Endothelial cell of umbilical vein (primary cell): ENCODE measurements around the gene EXOC6B. TPM values are rescaled to one million over a fixed set of nuclear protein-coding genes. Genes with fewer than 3 reads are reported as not detected.

ENCODE experiments used
- BruUV-seq: library from RNA; stranded (reverse); fragments of 400-500 nt; replicated peaks from 2 replicates; lab custom pipeline; 2021; lab: Mats Ljungman, UMichigan
- CTCF ChIA-PET: fragments of 300-600, 350-600 bp; sonication (Branson Sonifier 250); formaldehyde crosslinking; loops from one replicate; lab custom pipeline; 2021; ENCODE audit warnings: antibody characterized with exemption, inconsistent platforms; lab: Charles Lee
- POLR2A ChIA-PET: fragments of 300-600, 350-600 bp; sonication (Branson Sonifier 250); formaldehyde crosslinking; loops from one replicate; lab custom pipeline; 2021; ENCODE audit warnings: antibody characterized with exemption, inconsistent platforms; lab: Charles Lee
- DNase-seq: peaks from one replicate; pipeline ENCODE4 v3.0.0-alpha.2; 2011; ENCODE audit warnings: low read depth, low spot score
- FAIRE-seq: peaks from 2 replicates; lab custom pipeline; 2011; peaks lifted over from hg19 to GRCh38; lab: Jason Lieb, UNC
- H2AFZ ChIP-seq: 2 replicates; pipeline ENCODE4 v1.6.0; 2012; ENCODE audit warnings: low read depth, low read length, control low read depth, inconsistent platforms
- H3K27ac ChIP-seq: 2 replicates; pipeline ENCODE4 v1.5.1; 2011; ENCODE audit warnings: low read depth, mild to moderate bottlenecking, control low read depth, low read length, moderate library complexity; ENCODE audit not compliant: insufficient read depth
- H3K27me3 ChIP-seq, 2 experiments: 2 replicates each; pipeline versions ENCODE4 v1.6.0 to v1.6.1; 2011; ENCODE audit warnings: low read length in 2 of 2, mixed read lengths in 1 of 2; ENCODE audit not compliant: control insufficient read depth in 2 of 2, insufficient read depth in 2 of 2
- H3K36me3 ChIP-seq, 2 experiments: 2 replicates in 1 of 2; 3 replicates in 1 of 2; pipeline ENCODE4 v1.5.1; 2011; ENCODE audit warnings: low read length in 2 of 2, mild to moderate bottlenecking in 1 of 2, moderate library complexity in 1 of 2; ENCODE audit not compliant: control insufficient read depth in 2 of 2, insufficient read depth in 2 of 2; ENCODE audit errors: extremely low read depth in 1 of 2
- H3K4me1 ChIP-seq: 3 replicates; pipeline ENCODE4 v1.5.1; 2011; ENCODE audit warnings: mild to moderate bottlenecking, low read length; ENCODE audit not compliant: control insufficient read depth, insufficient read depth; ENCODE audit errors: extremely low read depth
- H3K4me2 ChIP-seq: 2 replicates; pipeline ENCODE4 v1.6.1; 2011; ENCODE audit warnings: low read length, control low read depth, mixed read lengths; ENCODE audit not compliant: insufficient read depth
- H3K4me3 ChIP-seq, 3 experiments: fragments of 200-600 bp in 1 of 3; sonication (generic), shearing (Covaris generic) in 1 of 3; replicated peaks in 1 of 3; 2 replicates each; pipeline ENCODE4 v1.5.1; 2011 to 2016; ENCODE audit warnings: control low read depth in 3 of 3, low read length in 3 of 3, mild to moderate bottlenecking in 2 of 3, inconsistent platforms in 1 of 3, low read depth in 1 of 3, moderate library complexity in 1 of 3; ENCODE audit not compliant: insufficient read depth in 1 of 3
- H3K79me2 ChIP-seq: 2 replicates; pipeline ENCODE4 v1.6.0; 2012; ENCODE audit warnings: low read length, inconsistent platforms; ENCODE audit not compliant: control insufficient read depth, insufficient read depth
- H3K9ac ChIP-seq: replicated peaks from 2 replicates; pipeline ENCODE3; 2011; ENCODE audit warnings: low read length, control low read depth; ENCODE audit not compliant: insufficient read depth; ENCODE audit errors: extremely low read depth
- H3K9me1 ChIP-seq: replicated peaks from 3 replicates; pipeline ENCODE4 v1.6.0; 2011; ENCODE audit warnings: mild to moderate bottlenecking, low read length; ENCODE audit not compliant: control insufficient read depth, insufficient read depth; ENCODE audit errors: extremely low read depth
- H3K9me3 ChIP-seq: replicated peaks from 2 replicates; pipeline ENCODE4 v1.5.1; 2012; ENCODE audit warnings: low read length, inconsistent platforms; ENCODE audit not compliant: control insufficient read depth, insufficient read depth
- H4K20me1 ChIP-seq: replicated peaks from 2 replicates; pipeline ENCODE3; 2011; ENCODE audit warnings: mild to moderate bottlenecking, low read length; ENCODE audit not compliant: control insufficient read depth, insufficient read depth; ENCODE audit errors: extremely low read depth
- EZH2 ChIP-seq: IDR thresholded peaks from 2 replicates; pipeline ENCODE4 v1.6.1; 2012; ENCODE audit warnings: borderline replicate concordance, low read depth, mild to moderate bottlenecking, moderate library complexity, low read length, inconsistent platforms; ENCODE audit not compliant: severe bottlenecking
- FOS ChIP-seq: IDR thresholded peaks from 2 replicates; pipeline ENCODE4 v1.6.1; 2011; ENCODE audit warnings: mild to moderate bottlenecking, low read length, moderate library complexity, borderline replicate concordance; ENCODE audit not compliant: insufficient read depth
- GATA2 ChIP-seq: IDR thresholded peaks from 2 replicates; pipeline ENCODE4 v1.7.0; 2011; ENCODE audit warnings: low read depth, mild to moderate bottlenecking, moderate library complexity, mixed read lengths, low read length; ENCODE audit not compliant: insufficient read length, insufficient read depth
- JUN ChIP-seq: IDR thresholded peaks from 2 replicates; pipeline ENCODE4 v1.6.1; 2011; ENCODE audit warnings: borderline replicate concordance, low read depth; ENCODE audit not compliant: insufficient read length, insufficient read depth
- MYC ChIP-seq: IDR thresholded peaks from one replicate; pipeline ENCODE4 v1.6.1; 2011; ENCODE audit warnings: mild to moderate bottlenecking, low read depth, low read length
- POLR2A ChIP-seq: IDR thresholded peaks from 2 replicates; pipeline ENCODE4 v1.6.1; 2012; ENCODE audit warnings: low read depth, mild to moderate bottlenecking, control low read depth, low read length
- POLR2AphosphoS5 ChIP-seq: IDR thresholded peaks from 2 replicates; pipeline ENCODE4 v1.6.1; 2012; ENCODE audit warnings: low read depth, mild to moderate bottlenecking, control low read depth, low read length, moderate library complexity; ENCODE audit not compliant: insufficient read depth
- dilution Hi-C: fragments of 300-500 bp; cut with MboI; formaldehyde crosslinking; loops from one replicate; pipeline ENCODE4 v1.15.0; 2019; ENCODE audit warnings: low sequenced_read_pairs; ENCODE audit not compliant: extremely low pct_ligation_motif_present
- intact Hi-C: fragments of 100-400 bp; cut with micrococcal nuclease; formaldehyde crosslinking; loops from one replicate; pipeline ENCODE4 v1.10.0; 2022
- polyA plus RNA-seq, 4 experiments: library from polyadenylated mRNA; depleted of rRNA in 3 of 4; stranded (reverse) in 3 of 4; unstranded in 1 of 4; fragments of >200 nt; gene quantifications; 2 replicates each; pipeline versions ENCODE4 v1.2.1 to v1.2.3, GENCODE V29; 2011 to 2012; ENCODE audit warnings: missing spikeins in 1 of 4
- total RNA-seq: library from RNA; stranded (reverse); gene quantifications from 2 replicates; pipeline ENCODE4 v1.2.3, GENCODE V29; 2021
- TF ChIP-seq, protein P1 (sequence below), 2 donors: IDR thresholded peaks; 1 replicate in 1 of 2; 2 replicates in 1 of 2; pipeline ENCODE4 v1.5.1; 2011; ENCODE audit warnings: low read length in 2 of 2, mild to moderate bottlenecking in 2 of 2, moderate library complexity in 2 of 2, control low read depth in 1 of 2, inconsistent platforms in 1 of 2, low read depth in 1 of 2; ENCODE audit not compliant: insufficient read depth in 1 of 2; ENCODE audit errors: extremely low read depth in 1 of 2
- TF ChIP-seq, protein P2 (sequence below): IDR thresholded peaks from 2 replicates; pipeline ENCODE4 v1.6.1; 2011; ENCODE audit not compliant: insufficient read depth, insufficient read length

Gene EXOC6B
- total and polyA plus RNA-seq, 2 donors (not counting 3 experiments of a cell fraction or from before 2014, with no cell fraction given) = 10.8 to 34.8 TPM

DNA sequence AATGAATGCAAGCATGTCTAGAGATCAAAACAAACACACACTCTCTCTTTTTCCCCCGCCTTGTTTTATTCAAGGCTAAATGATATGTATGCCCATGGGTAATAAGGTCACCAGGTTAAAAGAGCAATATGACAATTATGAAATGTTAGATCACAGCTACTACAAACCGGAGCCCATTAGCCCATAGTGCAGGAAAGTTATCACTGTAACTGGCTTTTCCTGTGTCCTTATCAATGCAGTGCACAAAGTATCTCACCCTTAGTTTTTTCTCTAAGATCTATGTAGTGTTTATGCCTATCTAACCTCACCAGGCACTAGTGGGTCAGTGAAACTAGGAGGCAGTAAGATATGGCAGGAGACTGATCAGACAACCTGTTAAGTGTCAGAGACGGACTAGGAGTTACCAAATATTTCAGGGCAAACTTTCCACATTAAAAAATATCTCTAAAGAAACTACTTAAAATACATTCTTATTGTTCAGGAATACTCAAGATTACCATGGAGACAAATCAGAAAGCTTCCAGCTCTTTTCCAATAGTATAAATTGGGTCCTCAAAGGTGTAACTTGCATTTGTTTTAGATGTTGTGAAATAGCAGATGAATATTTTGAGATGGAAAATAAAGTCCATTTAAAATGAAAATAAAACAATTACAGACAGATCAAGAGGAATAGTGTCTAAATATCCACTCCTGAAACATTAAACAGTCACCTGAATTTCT is 282.2 kb downstream of the EXOC6B start:
- POLR2A ChIA-PET = no interaction called here
- TF ChIP-seq FOS = no peak
- no peak for TF ChIP-seq GATA2
- TF ChIP-seq, protein P1, sequence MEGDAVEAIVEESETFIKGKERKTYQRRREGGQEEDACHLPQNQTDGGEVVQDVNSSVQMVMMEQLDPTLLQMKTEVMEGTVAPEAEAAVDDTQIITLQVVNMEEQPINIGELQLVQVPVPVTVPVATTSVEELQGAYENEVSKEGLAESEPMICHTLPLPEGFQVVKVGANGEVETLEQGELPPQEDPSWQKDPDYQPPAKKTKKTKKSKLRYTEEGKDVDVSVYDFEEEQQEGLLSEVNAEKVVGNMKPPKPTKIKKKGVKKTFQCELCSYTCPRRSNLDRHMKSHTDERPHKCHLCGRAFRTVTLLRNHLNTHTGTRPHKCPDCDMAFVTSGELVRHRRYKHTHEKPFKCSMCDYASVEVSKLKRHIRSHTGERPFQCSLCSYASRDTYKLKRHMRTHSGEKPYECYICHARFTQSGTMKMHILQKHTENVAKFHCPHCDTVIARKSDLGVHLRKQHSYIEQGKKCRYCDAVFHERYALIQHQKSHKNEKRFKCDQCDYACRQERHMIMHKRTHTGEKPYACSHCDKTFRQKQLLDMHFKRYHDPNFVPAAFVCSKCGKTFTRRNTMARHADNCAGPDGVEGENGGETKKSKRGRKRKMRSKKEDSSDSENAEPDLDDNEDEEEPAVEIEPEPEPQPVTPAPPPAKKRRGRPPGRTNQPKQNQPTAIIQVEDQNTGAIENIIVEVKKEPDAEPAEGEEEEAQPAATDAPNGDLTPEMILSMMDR (IDR thresholded peaks at IDR 0.05; ENCODE audit: extremely low read depth in 1 of 2, insufficient read depth in 1 of 2, low read depth in 1 of 2, low read length in 2 of 2) = no peak
- TF ChIP-seq, protein P2, sequence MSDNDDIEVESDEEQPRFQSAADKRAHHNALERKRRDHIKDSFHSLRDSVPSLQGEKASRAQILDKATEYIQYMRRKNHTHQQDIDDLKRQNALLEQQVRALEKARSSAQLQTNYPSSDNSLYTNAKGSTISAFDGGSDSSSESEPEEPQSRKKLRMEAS = no peak
- TF ChIP-seq POLR2AphosphoS5 = no peak
- TF ChIP-seq POLR2A = no peak
- no peak for TF ChIP-seq MYC
- TF ChIP-seq JUN = no peak
- no peak for TF ChIP-seq EZH2

More for the DNA sequence above, 282.2 kb downstream of the EXOC6B start:
- H4K20me1 ChIP-seq = no peaks in the 10 kb centered on the region
- no peaks in the 10 kb centered on the region for H3K27me3 ChIP-seq
- FAIRE-seq (no peak), DNase-seq (peak; percentile 80)
- no peaks in the 10 kb centered on the region for H3K9me3 ChIP-seq
- no peaks in the 10 kb centered on the region for H3K36me3 ChIP-seq
- intact Hi-C loops (no loop called here), dilution Hi-C loops (no loop called here)
- H2AFZ ChIP-seq = no peak overlapping the region
- no peak overlapping the region for H3K9ac ChIP-seq
- H3K4me3 ChIP-seq = no peak overlapping the region
- H3K27ac ChIP-seq = no peak overlapping the region
- no peaks in the 10 kb centered on the region for H3K79me2 ChIP-seq
- H3K4me2 ChIP-seq = no peak overlapping the region
- peaks cover 26% of the 10 kb centered on the region for H3K4me1 ChIP-seq
- BruUV-seq = no TSS peak
- CTCF ChIA-PET = no interaction called here
- H3K9me1 ChIP-seq = no peaks in the 10 kb centered on the region
